ENCODE data around the gene EHD2. TPM values are rescaled to one million over a fixed set of nuclear protein-coding genes. Genes with fewer than 3 reads are reported as not detected.

EHD2 gene
- total and polyA plus RNA-seq, 2 of the 13 experiments (the other 11 are each of a cell fraction or from before 2014, with no cell fraction given) = 0.09 to 0.28 TPM

GRCh38 chr19:47703301-47703700 lies 9.9 kb upstream of the EHD2 start:
- H3K4me3 ChIP-seq (replicated peaks in 1 of 3; ENCODE audit: insufficient read depth in 1 of 3, low read depth in 2 of 3, low read length in 3 of 3) = no peak overlapping the region
- no peaks in the 10 kb centered on the region for H3K27me3 ChIP-seq (ENCODE audit: control insufficient read depth in 1 of 2, insufficient read depth in 2 of 2, low read length in 2 of 2)
- H3K27ac ChIP-seq (ENCODE audit: extremely low read length, insufficient read depth, low read length) = no peak overlapping the region
- intact Hi-C loops (cut with micrococcal nuclease; ENCODE audit: unreplicated experiment) (no loop called here), in situ Hi-C loops (cut with HindIII; ENCODE audit: extremely low pct_ligation_motif_present, low pct_unique_long_range_greater_than_20kb) (loop anchor here (5.0 kb wide), 1 partner anchor 39 kb away; no protein-coding TSS in a partner anchor)
- H3K4me1 ChIP-seq (ENCODE audit: insufficient read depth, low read length) = no peaks in the 10 kb centered on the region
- ChIA-PET CTCF (ENCODE audit: low intra/inter-chr PET ratio, low total read pairs) (no interaction called here), POLR2A (no interaction called here)
- no peak overlapping the region for H3K4me2 ChIP-seq (ENCODE audit: low read depth, low read length)
- no peaks in the 10 kb centered on the region for H4K20me1 ChIP-seq (ENCODE audit: insufficient read depth, low read length)
- no peak overlapping the region for H3K9ac ChIP-seq (ENCODE audit: insufficient read depth, low read depth, low read length)
- ATAC-seq = no peak
- no peak for DNase-seq (ENCODE audit: low spot score)
- H3K9me3 ChIP-seq (ENCODE audit: low read length) = no peaks in the 10 kb centered on the region
- no TSS peak for BruUV-seq (replicated peaks)
- H3K79me2 ChIP-seq (ENCODE audit: insufficient read depth, low read length) = no peaks in the 10 kb centered on the region
- 97% methylated on average over 5 of the region's 5 CpGs for WGBS (ENCODE audit: low lambda C conversion rate)
- no peak for FAIRE-seq
- H2AFZ ChIP-seq (ENCODE audit: low read length) = no peak overlapping the region
- H3K36me3 ChIP-seq (replicated peaks in 1 of 2; ENCODE audit: control insufficient read depth in 1 of 2, insufficient read depth in 2 of 2, low read length in 2 of 2) = peaks cover 1 to 5% of the 10 kb centered on the region in 2 experiments; a peak in 2 of 5 replicates
- TF ChIP-seq, protein P1, sequence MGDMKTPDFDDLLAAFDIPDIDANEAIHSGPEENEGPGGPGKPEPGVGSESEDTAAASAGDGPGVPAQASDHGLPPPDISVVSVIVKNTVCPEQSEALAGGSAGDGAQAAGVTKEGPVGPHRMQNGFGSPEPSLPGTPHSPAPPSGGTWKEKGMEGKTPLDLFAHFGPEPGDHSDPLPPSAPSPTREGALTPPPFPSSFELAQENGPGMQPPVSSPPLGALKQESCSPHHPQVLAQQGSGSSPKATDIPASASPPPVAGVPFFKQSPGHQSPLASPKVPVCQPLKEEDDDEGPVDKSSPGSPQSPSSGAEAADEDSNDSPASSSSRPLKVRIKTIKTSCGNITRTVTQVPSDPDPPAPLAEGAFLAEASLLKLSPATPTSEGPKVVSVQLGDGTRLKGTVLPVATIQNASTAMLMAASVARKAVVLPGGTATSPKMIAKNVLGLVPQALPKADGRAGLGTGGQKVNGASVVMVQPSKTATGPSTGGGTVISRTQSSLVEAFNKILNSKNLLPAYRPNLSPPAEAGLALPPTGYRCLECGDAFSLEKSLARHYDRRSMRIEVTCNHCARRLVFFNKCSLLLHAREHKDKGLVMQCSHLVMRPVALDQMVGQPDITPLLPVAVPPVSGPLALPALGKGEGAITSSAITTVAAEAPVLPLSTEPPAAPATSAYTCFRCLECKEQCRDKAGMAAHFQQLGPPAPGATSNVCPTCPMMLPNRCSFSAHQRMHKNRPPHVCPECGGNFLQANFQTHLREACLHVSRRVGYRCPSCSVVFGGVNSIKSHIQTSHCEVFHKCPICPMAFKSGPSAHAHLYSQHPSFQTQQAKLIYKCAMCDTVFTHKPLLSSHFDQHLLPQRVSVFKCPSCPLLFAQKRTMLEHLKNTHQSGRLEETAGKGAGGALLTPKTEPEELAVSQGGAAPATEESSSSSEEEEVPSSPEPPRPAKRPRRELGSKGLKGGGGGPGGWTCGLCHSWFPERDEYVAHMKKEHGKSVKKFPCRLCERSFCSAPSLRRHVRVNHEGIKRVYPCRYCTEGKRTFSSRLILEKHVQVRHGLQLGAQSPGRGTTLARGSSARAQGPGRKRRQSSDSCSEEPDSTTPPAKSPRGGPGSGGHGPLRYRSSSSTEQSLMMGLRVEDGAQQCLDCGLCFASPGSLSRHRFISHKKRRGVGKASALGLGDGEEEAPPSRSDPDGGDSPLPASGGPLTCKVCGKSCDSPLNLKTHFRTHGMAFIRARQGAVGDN (CRISPR knock-in tag; IDR thresholded peaks at IDR 0.05) = no peak
- no peak for TF ChIP-seq ZNF615 (CRISPR knock-in tag; IDR thresholded peaks at IDR 0.05; ENCODE audit: borderline replicate concordance)
- no peak for TF ChIP-seq TBX2 (CRISPR knock-in tag; IDR thresholded peaks at IDR 0.05; ENCODE audit: borderline replicate concordance)
- TF ChIP-seq HNF1B (CRISPR knock-in tag; IDR thresholded peaks at IDR 0.05) = no peak
- TF ChIP-seq ZNF329 (CRISPR knock-in tag; IDR thresholded peaks at IDR 0.05; ENCODE audit: low read depth) = no peak
- no peak for TF ChIP-seq FOXO1 (CRISPR knock-in tag; IDR thresholded peaks at IDR 0.05)
- no peak for TF ChIP-seq LRRFIP1 (CRISPR knock-in tag; conservative IDR thresholded peaks at IDR 0.05)
- no peak for TF ChIP-seq ARID3A (IDR thresholded peaks at IDR 0.05; ENCODE audit: low read depth, low read length)
- TF ChIP-seq GLMP (CRISPR knock-in tag; IDR thresholded peaks at IDR 0.05; ENCODE audit: borderline replicate concordance) = no peak
- no peak for TF ChIP-seq ZNF264 (CRISPR knock-in tag; IDR thresholded peaks at IDR 0.05)
- no peak for TF ChIP-seq SIN3A (IDR thresholded peaks at IDR 0.05; ENCODE audit: borderline replicate concordance, low read depth, low read length)

All from HepG2 (cell line).